Inflammatory macrophage (primary cell): ENCODE data around the gene TPSG1.
"Not testable (repeated sequence)": the region's sequence is repeated elsewhere in the genome, so short reads cannot be mapped to it uniquely, and the experiment has no call there.

ENCODE experiments used
- DNase-seq, 2 donors: peaks; one replicate each; pipeline ENCODE4 v3.0.0-alpha.2; 2020 to 2022

Gene TPSG1

GRCh38 chr16:1213796-1214372 is 11.2 kb downstream of the TPSG1 start:
- DNase-seq, result no peak

GRCh38 chr16:1213231-1213630 is 11.8 kb downstream of the TPSG1 start:
- no peak for DNase-seq

DNA sequence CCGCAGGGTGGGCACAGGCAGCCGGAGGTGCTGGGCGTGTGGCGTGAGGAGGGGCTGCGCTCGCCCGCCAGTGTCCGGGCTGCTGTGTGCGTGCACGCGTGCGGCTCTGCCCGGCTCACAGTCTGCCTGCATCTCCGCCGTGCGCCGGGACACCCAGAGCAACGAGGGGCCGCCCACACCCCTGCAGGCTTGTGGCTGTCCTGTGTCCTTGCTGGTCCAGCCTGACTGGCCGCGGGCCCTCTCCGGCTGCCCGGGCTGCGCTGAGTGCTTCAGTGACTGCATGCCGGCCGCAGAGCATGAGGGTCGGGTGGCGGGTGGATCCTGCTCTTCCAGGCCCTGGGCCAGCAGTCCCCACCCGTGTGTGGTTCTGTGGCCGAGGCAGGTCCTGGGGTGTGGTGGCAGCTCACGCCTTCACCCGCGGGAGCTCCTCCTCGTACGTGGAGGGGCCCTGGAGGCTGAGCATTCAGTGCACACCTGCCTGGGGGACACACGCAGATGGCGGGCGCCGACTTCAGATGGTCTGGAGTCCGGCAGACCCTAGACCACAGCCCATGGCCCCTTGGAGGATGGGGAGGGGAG is 12.4 kb downstream of the TPSG1 start:
- DNase-seq, result no peak

DNA sequence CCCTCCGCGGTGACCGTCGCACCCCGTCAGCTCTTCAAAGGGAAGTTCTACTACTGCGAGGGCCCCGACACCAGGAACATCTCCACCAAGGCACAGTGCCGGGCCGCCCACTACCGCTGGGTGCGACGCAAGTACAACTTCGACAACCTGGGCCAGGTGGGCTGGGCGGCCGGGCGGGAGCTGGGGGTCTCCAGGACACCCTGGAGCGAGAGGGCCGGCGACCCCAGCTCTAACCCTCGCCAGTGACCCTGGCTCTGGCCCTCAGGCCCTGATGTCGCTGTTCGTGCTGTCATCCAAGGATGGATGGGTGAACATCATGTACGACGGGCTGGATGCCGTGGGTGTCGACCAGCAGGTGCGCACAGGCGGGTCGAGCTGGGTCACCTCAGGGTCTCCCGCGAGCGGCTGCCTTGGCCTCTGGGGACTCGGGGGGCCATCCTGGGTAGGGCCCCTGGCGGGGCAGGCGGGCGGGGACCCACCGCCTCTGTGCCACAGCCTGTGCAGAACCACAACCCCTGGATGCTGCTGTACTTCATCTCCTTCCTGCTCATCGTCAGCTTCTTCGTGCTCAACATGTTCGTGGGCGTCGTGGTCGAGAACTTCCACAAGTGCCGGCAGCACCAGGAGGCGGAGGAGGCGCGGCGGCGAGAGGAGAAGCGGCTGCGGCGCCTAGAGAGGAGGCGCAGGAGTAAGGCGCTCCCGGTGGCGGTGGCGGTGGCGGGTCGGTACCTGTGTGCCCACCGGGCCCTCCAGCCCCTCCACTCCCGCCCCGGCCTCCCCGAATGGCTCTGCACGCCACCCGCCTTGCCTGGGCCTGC is 13.4 kb downstream of the TPSG1 start:
- no peak for DNase-seq

- DNase-seq, result no peak
These were observed 14.6 kb downstream of the TPSG1 start for GRCh38 chr16:1210461-1210860.

- DNase-seq, result no peak
These were observed 16.0 kb downstream of the TPSG1 start for GRCh38 chr16:1209081-1209480.

GRCh38 chr16:1208239-1208830 is 16.7 kb downstream of the TPSG1 start:
- DNase-seq, result no peak

DNA sequence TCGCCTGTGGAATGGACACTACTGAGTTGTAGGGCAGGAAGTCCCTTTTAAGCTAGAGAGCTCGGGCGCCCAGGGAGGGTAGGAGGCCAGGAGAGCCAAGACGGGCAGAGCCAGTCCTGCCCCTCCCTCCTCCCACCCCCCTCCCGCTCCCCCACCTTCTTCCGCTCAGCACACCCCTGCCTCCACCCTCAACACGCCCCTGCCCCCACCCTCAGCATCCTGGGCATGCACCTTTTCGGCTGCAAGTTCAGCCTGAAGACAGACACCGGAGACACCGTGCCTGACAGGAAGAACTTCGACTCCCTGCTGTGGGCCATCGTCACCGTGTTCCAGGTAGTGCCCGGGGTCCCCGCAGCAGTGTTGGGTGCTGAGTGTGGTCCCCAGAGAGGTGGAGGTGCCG is 18.3 kb downstream of the TPSG1 start:
- no peak for DNase-seq

DNA sequence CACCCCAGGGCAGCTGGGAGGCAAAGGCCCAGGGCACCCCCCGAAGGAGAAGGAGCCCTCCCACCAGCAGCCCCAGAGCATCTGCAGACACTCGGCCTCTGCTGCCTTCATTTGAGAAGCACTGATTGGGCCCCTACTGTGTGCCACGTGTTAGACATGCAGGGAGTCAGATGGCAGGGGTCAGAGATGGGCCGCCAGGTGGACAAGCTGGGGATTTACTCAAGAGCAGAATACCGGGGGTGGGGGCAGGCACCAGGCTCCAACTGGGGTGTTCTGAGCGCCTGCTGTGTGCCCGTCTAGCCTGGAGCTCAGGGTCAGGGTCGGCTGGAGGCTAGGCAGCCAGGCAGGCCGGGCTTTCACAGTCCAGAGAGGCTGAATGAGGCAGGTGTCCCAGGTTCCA is 18.7 kb downstream of the TPSG1 start:
- no peak for DNase-seq

GRCh38 chr16:1204933-1205332 is 20.1 kb downstream of the TPSG1 start:
- DNase-seq, result no peak

DNA sequence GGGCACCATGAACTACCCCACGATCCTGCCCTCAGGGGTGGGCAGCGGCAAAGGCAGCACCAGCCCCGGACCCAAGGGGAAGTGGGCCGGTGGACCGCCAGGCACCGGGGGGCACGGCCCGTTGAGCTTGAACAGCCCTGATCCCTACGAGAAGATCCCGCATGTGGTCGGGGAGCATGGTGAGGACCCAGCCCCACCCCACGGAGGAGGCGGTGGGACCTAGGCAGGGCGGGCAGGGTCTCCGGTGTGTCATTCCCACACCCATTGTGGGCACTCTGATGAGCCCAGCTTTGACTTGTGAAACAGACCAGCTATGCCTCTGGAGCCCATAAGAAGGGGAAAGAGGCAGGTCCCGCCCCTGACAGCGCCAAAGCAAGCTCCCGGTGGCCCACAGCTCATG is 22.8 kb downstream of the TPSG1 start:
- DNase-seq, result no peak

DNA sequence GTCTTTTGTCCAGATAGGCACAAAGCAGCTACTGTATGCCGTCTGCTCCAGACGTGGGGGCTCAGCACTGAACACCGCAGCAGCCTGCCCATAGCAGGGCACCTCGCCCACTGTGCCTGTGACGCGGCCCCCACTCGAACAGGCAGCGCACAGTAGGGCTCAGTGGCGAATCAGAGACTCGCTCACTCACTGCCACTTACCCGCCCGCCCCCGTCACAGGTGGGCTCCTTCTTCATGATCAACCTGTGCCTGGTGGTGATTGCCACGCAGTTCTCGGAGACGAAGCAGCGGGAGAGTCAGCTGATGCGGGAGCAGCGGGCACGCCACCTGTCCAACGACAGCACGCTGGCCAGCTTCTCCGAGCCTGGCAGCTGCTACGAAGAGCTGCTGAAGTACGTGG is 23.6 kb downstream of the TPSG1 start:
- DNase-seq, result no peak

- no peak for DNase-seq
These were observed 24.9 kb downstream of the TPSG1 start for GRCh38 chr16:1200014-1200627.

DNA sequence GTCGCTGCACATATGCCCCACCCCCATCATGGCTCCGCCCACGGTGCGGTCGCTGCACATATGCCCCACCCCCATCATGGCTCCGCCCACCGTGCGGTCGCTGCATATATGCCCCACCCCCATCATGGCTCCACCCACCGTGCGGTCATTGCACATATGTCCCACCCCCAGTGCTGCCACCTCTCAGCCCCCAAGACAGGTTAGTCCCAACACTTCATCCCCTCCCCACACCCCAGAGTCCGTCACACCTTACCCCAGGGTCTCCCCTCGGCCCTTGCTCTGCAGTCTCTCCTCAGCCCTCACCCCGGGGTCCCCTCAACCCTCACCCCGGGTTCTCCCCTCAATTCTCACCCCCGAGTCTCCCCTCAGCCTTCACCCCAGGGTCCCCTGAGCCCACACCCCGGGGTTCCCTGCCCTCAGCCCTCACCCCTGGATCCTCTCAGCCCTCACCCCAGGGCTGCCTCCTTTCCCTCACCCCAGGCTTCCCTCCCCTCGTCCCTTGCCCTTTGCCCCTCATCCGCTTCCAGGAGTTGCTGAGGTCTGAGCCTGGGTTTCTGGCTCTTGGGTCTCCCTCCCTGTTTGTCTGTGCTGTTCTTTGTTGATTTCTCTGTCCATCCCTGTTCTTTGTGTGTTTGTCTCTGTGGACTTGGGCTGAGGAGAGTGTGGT is 25.6 kb downstream of the TPSG1 start:
- DNase-seq, result no peak

DNA sequence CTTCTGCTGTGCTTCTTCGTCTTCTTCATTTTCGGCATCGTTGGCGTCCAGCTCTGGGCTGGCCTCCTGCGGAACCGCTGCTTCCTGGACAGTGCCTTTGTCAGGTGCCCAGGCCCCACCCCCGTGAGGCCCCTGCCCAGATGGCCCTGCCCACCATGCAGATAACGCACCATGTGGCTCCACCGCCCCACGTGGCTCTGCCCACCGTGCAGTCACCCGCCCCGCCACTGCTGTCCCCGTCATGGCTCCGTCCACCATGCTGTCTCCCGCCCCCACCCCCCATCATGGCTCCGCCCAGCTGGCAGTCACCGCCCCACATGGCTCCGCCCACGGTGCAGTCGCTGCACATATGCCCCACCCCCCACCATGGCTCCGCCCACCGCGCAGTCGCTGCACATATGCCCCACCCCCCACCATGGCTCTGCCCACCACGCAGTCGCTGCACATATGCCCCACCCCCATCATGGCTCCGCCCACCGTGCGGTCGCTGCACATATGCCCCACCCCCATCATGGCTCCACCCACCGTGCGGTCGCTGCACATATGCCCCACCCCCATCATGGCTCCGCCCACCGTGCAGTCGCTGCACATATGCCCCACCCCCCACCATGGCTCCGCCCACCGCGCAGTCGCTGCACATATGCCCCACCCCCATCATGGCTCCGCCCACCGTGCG is 26.3 kb downstream of the TPSG1 start:
- not testable (repeated sequence) for DNase-seq

DNA sequence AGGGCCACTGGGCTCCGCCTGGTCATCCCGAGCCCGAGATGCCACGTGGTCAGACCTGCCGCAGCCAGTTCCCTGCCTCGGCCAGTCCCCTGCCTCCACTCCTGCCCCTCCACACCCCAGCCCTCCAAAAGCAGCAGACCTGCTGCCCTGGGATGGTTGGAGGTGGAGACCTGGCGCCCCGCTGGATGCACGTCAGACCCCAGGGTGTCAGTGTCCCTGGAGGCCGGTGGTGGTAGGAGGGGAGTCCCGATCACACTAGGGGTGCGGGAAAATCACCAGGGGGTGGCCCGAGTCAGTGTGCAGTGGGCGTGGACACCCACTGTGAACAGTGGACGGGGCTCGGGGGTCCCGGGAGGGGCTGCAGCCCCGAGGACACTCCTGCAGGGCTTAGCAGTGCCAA is 26.9 kb downstream of the TPSG1 start:
- DNase-seq, result no peak

DNA sequence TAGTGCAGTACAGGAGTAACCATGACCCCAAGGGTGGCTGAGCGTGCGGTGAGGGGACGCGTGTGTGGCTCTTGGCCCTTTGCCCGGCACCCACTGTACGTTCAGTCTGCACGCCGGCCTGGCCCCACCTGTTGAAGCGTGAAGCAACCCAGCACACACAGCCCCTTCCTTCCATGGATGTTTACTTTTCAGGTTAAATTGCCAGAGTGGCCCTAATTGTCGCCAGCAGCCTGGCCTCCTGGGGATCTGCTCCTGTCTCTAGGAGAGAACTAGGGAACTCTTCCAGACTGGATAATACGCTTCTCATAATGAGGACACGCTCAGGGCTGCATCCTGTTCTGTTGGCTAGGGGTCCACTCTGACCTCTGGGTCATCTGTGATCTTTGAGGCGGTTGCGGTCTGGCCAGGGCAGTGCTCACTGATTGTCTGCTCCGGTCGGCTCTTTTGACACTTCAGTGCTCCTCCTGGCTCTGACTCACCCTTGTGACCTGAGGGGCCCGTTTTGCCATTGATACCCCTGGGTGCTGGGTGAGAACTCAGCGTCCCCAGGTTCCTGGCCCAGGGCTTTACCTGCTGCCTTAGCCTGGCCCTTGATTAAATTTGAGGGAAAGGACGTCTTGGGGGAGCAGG is 27.7 kb downstream of the TPSG1 start:
- no peak for DNase-seq

DNA sequence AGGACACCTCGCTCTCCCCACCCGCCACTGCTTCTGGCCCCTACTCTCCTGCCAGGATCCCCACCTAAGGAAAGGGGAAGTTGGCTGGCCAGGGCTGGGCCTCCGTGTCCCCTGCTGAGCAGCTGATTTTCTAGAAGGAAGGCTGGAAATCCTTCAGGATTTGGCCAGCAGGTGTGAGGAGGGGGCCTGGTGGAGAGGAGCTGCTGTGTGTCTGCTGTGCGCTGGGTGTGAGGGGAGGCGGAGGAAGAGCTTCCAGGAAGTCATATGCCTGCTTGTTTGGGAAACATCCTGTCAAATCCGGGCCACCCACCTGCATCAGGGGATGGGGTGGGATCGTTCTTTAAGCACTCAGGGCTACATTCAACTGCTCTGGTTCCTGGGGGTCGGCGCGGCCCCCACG is 28.6 kb downstream of the TPSG1 start:
- DNase-seq, result no peak

DNA sequence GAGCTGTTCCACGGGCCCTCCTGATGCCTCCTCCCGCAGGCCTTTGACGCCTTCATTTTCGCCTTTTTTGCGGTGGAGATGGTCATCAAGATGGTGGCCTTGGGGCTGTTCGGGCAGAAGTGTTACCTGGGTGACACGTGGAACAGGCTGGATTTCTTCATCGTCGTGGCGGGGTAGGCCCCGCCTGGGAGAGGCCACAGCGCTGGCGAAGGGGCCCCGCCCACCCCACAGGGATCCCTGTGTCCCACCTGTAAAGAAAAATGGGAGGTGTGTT is 29.7 kb downstream of the TPSG1 start:
- no peak for DNase-seq

DNA sequence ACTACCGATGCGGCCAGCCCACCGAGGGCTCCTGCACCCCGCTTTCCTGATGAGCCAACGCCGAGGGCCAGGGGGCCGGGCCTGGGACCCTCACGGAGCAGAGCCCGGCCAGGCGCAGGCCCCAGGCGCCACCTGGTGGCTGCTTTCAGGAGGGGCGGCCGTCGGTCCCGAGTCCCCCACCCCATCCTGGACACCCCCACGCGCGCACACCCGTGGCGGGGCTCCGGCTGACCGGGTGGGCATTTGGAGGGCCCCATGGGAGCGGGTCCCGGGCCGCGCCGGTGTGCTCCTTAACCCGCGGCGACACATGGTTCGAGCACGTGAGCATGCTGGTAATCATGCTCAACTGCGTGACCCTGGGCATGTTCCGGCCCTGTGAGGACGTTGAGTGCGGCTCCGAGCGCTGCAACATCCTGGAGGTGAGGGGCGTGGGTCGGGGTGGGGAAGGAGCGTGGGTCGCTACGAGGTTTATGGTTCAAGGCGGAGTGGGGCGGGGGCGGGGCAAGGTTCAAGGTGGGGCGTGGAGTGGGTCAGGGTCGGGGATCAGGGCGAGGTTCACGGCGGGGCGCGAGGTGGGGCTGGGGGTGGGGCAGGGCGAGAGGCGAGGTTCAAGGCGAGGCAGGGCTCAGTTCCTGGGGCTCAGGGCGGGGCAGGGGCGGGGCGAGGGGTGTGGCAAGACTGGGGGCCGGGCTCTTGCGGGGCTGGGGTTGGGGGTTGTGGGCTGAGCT is 30.2 kb downstream of the TPSG1 start:
- DNase-seq, result no peak
